Raji (cell line): Measurements from ENCODE around the gene ZGLP1.

ENCODE experiments used
- POLR2A ChIP-seq: IDR thresholded peaks from 2 replicates; pipeline ENCODE4 v1.6.1; 2011; ENCODE audit warnings: low read depth, low read length, control low read depth; ENCODE audit not compliant: insufficient read depth

Gene ZGLP1

GRCh38 chr19:10316229-10317044 is 6.8 kb upstream of the ZGLP1 start:
- no peak for TF ChIP-seq POLR2A

- TF ChIP-seq POLR2A, result peak; percentile 71; the same call in 1 of the 2 replicates
Measured at GRCh38 chr19:10315335-10316214, 6.0 kb upstream of the ZGLP1 start, which contains the start of gene FDX2. Gene FDX2, minus strand, starts transcription at chr19:10316015. Its CDS starts 19 bp downstream, at chr19:10315996.

- TF ChIP-seq POLR2A, result no peak
Measured at GRCh38 chr19:10306327-10306726, 3.3 kb downstream of the ZGLP1 start.

- no peak for TF ChIP-seq POLR2A
Measured at GRCh38 chr19:10305139-10305806, 4.3 kb downstream of the ZGLP1 start.

GRCh38 chr19:10299545-10300458 is 9.8 kb downstream of the ZGLP1 start:
- TF ChIP-seq POLR2A, result no peak

- no peak for TF ChIP-seq POLR2A
Measured at GRCh38 chr19:10295847-10296591, 13.6 kb downstream of the ZGLP1 start.

- no peak for TF ChIP-seq POLR2A
Measured at GRCh38 chr19:10295305-10295846, 14.2 kb downstream of the ZGLP1 start.

- TF ChIP-seq POLR2A, result no peak
Measured at GRCh38 chr19:10294368-10294697, 15.3 kb downstream of the ZGLP1 start.

GRCh38 chr19:10293637-10294367 is 15.8 kb downstream of the ZGLP1 start:
- no peak for TF ChIP-seq POLR2A

- TF ChIP-seq POLR2A, result no peak
Measured at GRCh38 chr19:10292789-10293636, 16.6 kb downstream of the ZGLP1 start.

- no peak for TF ChIP-seq POLR2A
Measured at GRCh38 chr19:10292206-10292788, 17.3 kb downstream of the ZGLP1 start.
